ENCODE measurements around the gene WNT5B.

DNA sequence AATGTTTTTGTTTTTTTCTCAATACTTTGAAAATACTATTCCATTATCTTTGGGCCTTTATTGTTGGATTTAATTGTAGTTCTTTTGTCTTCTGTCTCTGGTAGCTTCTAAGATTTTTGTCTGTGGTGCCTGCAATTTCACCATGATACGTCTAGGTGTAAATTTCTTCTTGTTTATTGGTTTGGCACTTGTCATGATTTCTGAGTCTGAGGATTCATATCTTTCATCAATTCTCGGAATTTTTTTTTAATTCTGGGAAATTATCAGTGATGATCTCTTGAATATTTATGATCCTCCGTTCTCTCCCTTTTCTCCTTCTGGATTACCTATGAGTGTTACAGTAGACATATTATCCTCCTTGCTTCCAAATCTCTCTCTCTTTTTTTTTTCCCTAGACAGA, 47.0 kb downstream of the WNT5B start:
- TF ChIP-seq CTCF (IDR thresholded peaks at IDR 0.05), result no peak
- TF ChIP-seq EZH2 (IDR thresholded peaks at IDR 0.05; ENCODE audit: borderline replicate concordance, insufficient read depth, low read depth, low read length, poor library complexity, severe bottlenecking), result no peak
